Activated naive CD4-positive, alpha-beta T cell treated with Interleukin-2 at 50 U/mL for 16 hours (primary cell): ENCODE measurements around the gene CLEC19A.
"Not testable (repeated sequence)": the region's sequence is repeated elsewhere in the genome, so short reads cannot be mapped to it uniquely, and the experiment has no call there.

ENCODE experiments used
- DNase-seq: peaks from one replicate; pipeline ENCODE4 v3.0.0-alpha.2; 2020

The CLEC19A gene

GRCh38 chr16:19287241-19287640 lies 1.7 kb downstream of the CLEC19A start:
- DNase-seq, result no peak

GRCh38 chr16:19288872-19289799 lies 3.6 kb downstream of the CLEC19A start:
- no peak for DNase-seq

- no peak for DNase-seq
Observed at GRCh38 chr16:19289811-19290485, 4.4 kb downstream of the CLEC19A start.

GRCh38 chr16:19290860-19291259 lies 5.3 kb downstream of the CLEC19A start:
- no peak for DNase-seq

- DNase-seq, result peak; percentile 5
Observed at GRCh38 chr16:19291475-19291874, 5.9 kb downstream of the CLEC19A start.

- DNase-seq, result no peak
Observed at GRCh38 chr16:19292186-19292585, 6.7 kb downstream of the CLEC19A start.

- DNase-seq, result peak; percentile 55
Observed at GRCh38 chr16:19294156-19294649, 8.7 kb downstream of the CLEC19A start.

GRCh38 chr16:19295393-19295792 lies 9.9 kb downstream of the CLEC19A start:
- peak; percentile 3 for DNase-seq

- DNase-seq, result no peak
Observed at GRCh38 chr16:19297454-19297853, 11.9 kb downstream of the CLEC19A start.

GRCh38 chr16:19299565-19299964 lies 14.0 kb downstream of the CLEC19A start:
- DNase-seq, result no peak

- DNase-seq, result no peak
Observed at GRCh38 chr16:19301931-19302330, 16.4 kb downstream of the CLEC19A start.

- DNase-seq, result no peak
Observed at GRCh38 chr16:19304750-19305149, 19.2 kb downstream of the CLEC19A start.

- DNase-seq, result no peak
Observed at GRCh38 chr16:19305443-19305842, 19.9 kb downstream of the CLEC19A start.

- DNase-seq, result no peak
Observed at GRCh38 chr16:19307587-19308241, 22.2 kb downstream of the CLEC19A start.

GRCh38 chr16:19308392-19308791 lies 22.9 kb downstream of the CLEC19A start:
- DNase-seq, result no peak

GRCh38 chr16:19309178-19309577 lies 23.6 kb downstream of the CLEC19A start:
- DNase-seq, result no peak

- no peak for DNase-seq
Observed at GRCh38 chr16:19314718-19315425, 29.3 kb downstream of the CLEC19A start.

GRCh38 chr16:19315889-19316433 lies 30.4 kb downstream of the CLEC19A start:
- no peak for DNase-seq

- no peak for DNase-seq
Observed at GRCh38 chr16:19316846-19317245, 31.3 kb downstream of the CLEC19A start.

- not testable (repeated sequence) for DNase-seq
Observed at GRCh38 chr16:19321186-19321585, 35.7 kb downstream of the CLEC19A start.

- DNase-seq, result no peak
Observed at GRCh38 chr16:19323596-19323995, 38.1 kb downstream of the CLEC19A start.

GRCh38 chr16:19328364-19328763 lies 42.8 kb downstream of the CLEC19A start:
- DNase-seq, result no peak
